ENCODE results near the gene GRIA2.
"Not testable (repeated sequence)": the region's sequence is repeated elsewhere in the genome, so short reads cannot be mapped to it uniquely, and the experiment has no call there.

The GRIA2 gene

GRCh38 chr4:157220371-157220881, at the start of gene GRIA2:
Gene GRIA2 (plus strand): TSS chr4:157220728. CDS start chr4:157221043, 315 bp downstream.
- DNase-seq: no peak

- no peak for DNase-seq
Observed at GRCh38 chr4:157172011-157172410, 48.5 kb upstream of the GRIA2 start.

- not testable (repeated sequence) for DNase-seq
Observed at GRCh38 chr4:157180268-157180667, 40.3 kb upstream of the GRIA2 start.

- DNase-seq: no peak
Observed at GRCh38 chr4:157184300-157184699, 36.2 kb upstream of the GRIA2 start.

GRCh38 chr4:157185363-157185762, 35.2 kb upstream of the GRIA2 start:
- DNase-seq: no peak

- DNase-seq: no peak
Observed at GRCh38 chr4:157195374-157195773, 25.2 kb upstream of the GRIA2 start.

- DNase-seq: no peak
Observed at GRCh38 chr4:157196046-157196445, 24.5 kb upstream of the GRIA2 start.

- DNase-seq: no peak
Observed at GRCh38 chr4:157204634-157205244, 15.8 kb upstream of the GRIA2 start.

GRCh38 chr4:157217708-157218107, 2.8 kb upstream of the GRIA2 start:
- DNase-seq: no peak

GRCh38 chr4:157219711-157220370, 687 bp upstream of the GRIA2 start:
- DNase-seq: no peak

- DNase-seq: no peak
Observed at GRCh38 chr4:157221426-157221894, 932 bp downstream of the GRIA2 start.

GRCh38 chr4:157221895-157222770, 1.6 kb downstream of the GRIA2 start:
- no peak for DNase-seq

GRCh38 chr4:157222771-157223160, 2.2 kb downstream of the GRIA2 start:
- no peak for DNase-seq

GRCh38 chr4:157223456-157223855, 2.9 kb downstream of the GRIA2 start:
- no peak for DNase-seq

GRCh38 chr4:157225096-157225495, 4.6 kb downstream of the GRIA2 start:
- no peak for DNase-seq

- no peak for DNase-seq
Observed at GRCh38 chr4:157226035-157226434, 5.5 kb downstream of the GRIA2 start.

GRCh38 chr4:157226601-157227000, 6.1 kb downstream of the GRIA2 start:
- no peak for DNase-seq

GRCh38 chr4:157231525-157231924, 11.0 kb downstream of the GRIA2 start:
- DNase-seq: no peak

GRCh38 chr4:157242871-157243270, 22.3 kb downstream of the GRIA2 start:
- no peak for DNase-seq

- no peak for DNase-seq
Observed at GRCh38 chr4:157244348-157244747, 23.8 kb downstream of the GRIA2 start.

GRCh38 chr4:157245351-157245750, 24.8 kb downstream of the GRIA2 start:
- DNase-seq: no peak

GRCh38 chr4:157246964-157247363, 26.4 kb downstream of the GRIA2 start:
- no peak for DNase-seq

- not testable (repeated sequence) for DNase-seq
Observed at GRCh38 chr4:157258165-157258564, 37.6 kb downstream of the GRIA2 start.
